ENCODE results near the gene RAMP3.

The RAMP3 gene

GRCh38 chr7:45216622-45217165 is 59.1 kb downstream of the RAMP3 start:
- no peak overlapping the region for H3K27ac ChIP-seq
- DNase-seq (ENCODE audit: low read depth, low spot score), result no peak

- no peak overlapping the region for H3K27ac ChIP-seq
- DNase-seq (ENCODE audit: low read depth, low spot score), result no peak
Measured at GRCh38 chr7:45217358-45217757, 59.8 kb downstream of the RAMP3 start.

GRCh38 chr7:45219130-45219529 is 61.5 kb downstream of the RAMP3 start:
- DNase-seq (ENCODE audit: low read depth, low spot score), result no peak
- no peak overlapping the region for H3K27ac ChIP-seq

GRCh38 chr7:45219801-45220435 is 62.3 kb downstream of the RAMP3 start:
- no peak for DNase-seq (ENCODE audit: low read depth, low spot score)

GRCh38 chr7:45220846-45221618 is 63.4 kb downstream of the RAMP3 start:
- no peak for DNase-seq (ENCODE audit: low read depth, low spot score)
- H3K27ac ChIP-seq, result no peak overlapping the region

More at GRCh38 chr7:45219801-45220435, 62.3 kb downstream of the RAMP3 start:
- H3K27ac ChIP-seq, result no peak overlapping the region

GRCh38 chr7:45221896-45222604 is 64.5 kb downstream of the RAMP3 start:
- no peak overlapping the region for H3K27ac ChIP-seq
- no peak for DNase-seq (ENCODE audit: low read depth, low spot score)

GRCh38 chr7:45223078-45223477 is 65.5 kb downstream of the RAMP3 start:
- DNase-seq (ENCODE audit: low read depth, low spot score), result no peak
- no peak overlapping the region for H3K27ac ChIP-seq

GRCh38 chr7:45223728-45224630 is 66.4 kb downstream of the RAMP3 start:
- DNase-seq (ENCODE audit: low read depth, low spot score), result no peak
- H3K27ac ChIP-seq, result no peak overlapping the region

- DNase-seq (ENCODE audit: low read depth, low spot score), result no peak
- no peak overlapping the region for H3K27ac ChIP-seq
Measured at GRCh38 chr7:45224832-45225231, 67.2 kb downstream of the RAMP3 start.

GRCh38 chr7:45225311-45225947 is 67.8 kb downstream of the RAMP3 start:
- no peak overlapping the region for H3K27ac ChIP-seq
- no peak for DNase-seq (ENCODE audit: low read depth, low spot score)

- no peak for DNase-seq (ENCODE audit: low read depth, low spot score)
- H3K27ac ChIP-seq, result no peak overlapping the region
Measured at GRCh38 chr7:45225948-45226335, 68.4 kb downstream of the RAMP3 start.

- DNase-seq (ENCODE audit: low read depth, low spot score), result no peak
Measured at GRCh38 chr7:45229156-45229920, 71.7 kb downstream of the RAMP3 start.

GRCh38 chr7:45230083-45230482 is 72.5 kb downstream of the RAMP3 start:
- no peak overlapping the region for H3K27ac ChIP-seq
- DNase-seq (ENCODE audit: low read depth, low spot score), result no peak

More at GRCh38 chr7:45229156-45229920, 71.7 kb downstream of the RAMP3 start:
- H3K27ac ChIP-seq, result no peak overlapping the region

GRCh38 chr7:45230611-45231165 is 73.1 kb downstream of the RAMP3 start:
- no peak overlapping the region for H3K27ac ChIP-seq
- no peak for DNase-seq (ENCODE audit: low read depth, low spot score)

GRCh38 chr7:45233249-45233775 is 75.7 kb downstream of the RAMP3 start:
- DNase-seq (ENCODE audit: low read depth, low spot score), result no peak
- no peak overlapping the region for H3K27ac ChIP-seq
